ENCODE measurements around the gene DPM3. TPM values are rescaled to one million over a fixed set of nuclear protein-coding genes. Genes with fewer than 3 reads are reported as not detected.

DPM3 gene
- total and polyA plus RNA-seq, 9 of the 15 experiments (the other 6 are each of a cell fraction or from before 2014, with no cell fraction given): 3.7 to 120 (median 36.4) TPM

- TF ChIP-seq XRCC5 (IDR thresholded peaks at IDR 0.05; ENCODE audit: low read depth, low read length) (0 out of 2 replicates have a peak, but pooled peaks have one; percentile 50), IFI16 (CRISPR knock-in tag; IDR thresholded peaks at IDR 0.05) (no peak), ZNF311 (CRISPR knock-in tag; IDR thresholded peaks at IDR 0.05) (no peak), BRD4 (IDR thresholded peaks at IDR 0.05) (no peak), SMC3 (conservative IDR thresholded peaks at IDR 0.05; ENCODE audit: insufficient read depth, low read depth, low read length) (peak; percentile 72), NR1H2 (CRISPR knock-in tag; IDR thresholded peaks at IDR 0.05) (no peak), CTCF (IDR thresholded peaks at IDR 0.05 in 2 of 3, conservative IDR thresholded peaks at IDR 0.05 in 1 of 3; ENCODE audit: insufficient read depth in 2 of 3, low read depth in 1 of 3, low read length in 3 of 3) (peak; percentile 82 to 93 (median 88)), ZBTB12 (CRISPR knock-in tag; IDR thresholded peaks at IDR 0.05) (no peak), MYNN (IDR thresholded peaks at IDR 0.05) (peak; percentile 80; the same call in 1 of the 2 replicates), MYNN (CRISPR knock-in tag; IDR thresholded peaks at IDR 0.05) (no peak), ELF1 (tag; IDR thresholded peaks at IDR 0.05) (no peak), HLTF (IDR thresholded peaks at IDR 0.05) (no peak)
These were observed 36.3 kb upstream of the DPM3 start (continued) for GRCh38 chr1:155176544-155177071.

Measured in K562 (cell line).